ENCODE measurements around the gene BRINP3.

Gene BRINP3

GRCh38 chr1:190258003-190258402, 219.7 kb downstream of the BRINP3 start:
- Histone ChIP-seq H3K9me3 (ENCODE audit: control insufficient read depth in 1 of 2, low read length in 2 of 2) (no peaks in the 10 kb centered on the region), H3K4me1 (ENCODE audit: control insufficient read depth in 1 of 2, insufficient read depth in 2 of 2, low read length in 2 of 2) (no peaks in the 10 kb centered on the region), H3K27me3 (ENCODE audit: low read depth, low read length) (no peaks in the 10 kb centered on the region), H3K36me3 (ENCODE audit: control insufficient read depth in 1 of 2, insufficient read depth in 2 of 2, low read length in 2 of 2) (no peaks in the 10 kb centered on the region), H3K27ac (ENCODE audit: low read length) (no peak overlapping the region), H3K4me3 (ENCODE audit: low read depth in 1 of 2, low read length in 2 of 2) (no peak overlapping the region)

- no peaks in the 10 kb centered on the region for H3K27me3 ChIP-seq (ENCODE audit: low read depth, low read length)
- H3K36me3 ChIP-seq (ENCODE audit: control insufficient read depth in 1 of 2, insufficient read depth in 2 of 2, low read length in 2 of 2): no peaks in the 10 kb centered on the region
- H3K27ac ChIP-seq (ENCODE audit: low read length): no peak overlapping the region
- H3K4me1 ChIP-seq (ENCODE audit: control insufficient read depth in 1 of 2, insufficient read depth in 2 of 2, low read length in 2 of 2): no peaks in the 10 kb centered on the region
- no peaks in the 10 kb centered on the region for H3K9me3 ChIP-seq (ENCODE audit: control insufficient read depth in 1 of 2, low read length in 2 of 2)
- no peak overlapping the region for H3K4me3 ChIP-seq (ENCODE audit: low read depth in 1 of 2, low read length in 2 of 2)
Measured at GRCh38 chr1:190252046-190252445, 225.6 kb downstream of the BRINP3 start.

GRCh38 chr1:190250368-190250767, 227.3 kb downstream of the BRINP3 start:
- no peaks in the 10 kb centered on the region for H3K27me3 ChIP-seq (ENCODE audit: low read depth, low read length)
- H3K4me1 ChIP-seq (ENCODE audit: control insufficient read depth in 1 of 2, insufficient read depth in 2 of 2, low read length in 2 of 2): no peaks in the 10 kb centered on the region
- H3K27ac ChIP-seq (ENCODE audit: low read length): no peak overlapping the region
- no peaks in the 10 kb centered on the region for H3K9me3 ChIP-seq (ENCODE audit: control insufficient read depth in 1 of 2, low read length in 2 of 2)
- no peak overlapping the region for H3K4me3 ChIP-seq (ENCODE audit: low read depth in 1 of 2, low read length in 2 of 2)
- H3K36me3 ChIP-seq (ENCODE audit: control insufficient read depth in 1 of 2, insufficient read depth in 2 of 2, low read length in 2 of 2): no peaks in the 10 kb centered on the region

- H3K4me3 ChIP-seq (ENCODE audit: low read depth in 1 of 2, low read length in 2 of 2): no peak overlapping the region
- H3K36me3 ChIP-seq (ENCODE audit: control insufficient read depth in 1 of 2, insufficient read depth in 2 of 2, low read length in 2 of 2): no peaks in the 10 kb centered on the region
- no peaks in the 10 kb centered on the region for H3K9me3 ChIP-seq (ENCODE audit: control insufficient read depth in 1 of 2, low read length in 2 of 2)
- no peaks in the 10 kb centered on the region for H3K27me3 ChIP-seq (ENCODE audit: low read depth, low read length)
- H3K4me1 ChIP-seq (ENCODE audit: control insufficient read depth in 1 of 2, insufficient read depth in 2 of 2, low read length in 2 of 2): no peaks in the 10 kb centered on the region
- no peak overlapping the region for H3K27ac ChIP-seq (ENCODE audit: low read length)
Measured at GRCh38 chr1:190244406-190244805, 233.3 kb downstream of the BRINP3 start.

- Histone ChIP-seq H3K9me3 (ENCODE audit: control insufficient read depth in 1 of 2, low read length in 2 of 2) (no peaks in the 10 kb centered on the region), H3K4me1 (ENCODE audit: control insufficient read depth in 1 of 2, insufficient read depth in 2 of 2, low read length in 2 of 2) (no peaks in the 10 kb centered on the region), H3K4me3 (ENCODE audit: low read depth in 1 of 2, low read length in 2 of 2) (no peak overlapping the region), H3K36me3 (ENCODE audit: control insufficient read depth in 1 of 2, insufficient read depth in 2 of 2, low read length in 2 of 2) (no peaks in the 10 kb centered on the region), H3K27me3 (ENCODE audit: low read depth, low read length) (no peaks in the 10 kb centered on the region), H3K27ac (ENCODE audit: low read length) (no peak overlapping the region)
Measured at GRCh38 chr1:190243056-190243455, 234.6 kb downstream of the BRINP3 start.

GRCh38 chr1:190226006-190226405, 251.7 kb downstream of the BRINP3 start:
- no peaks in the 10 kb centered on the region for H3K36me3 ChIP-seq (ENCODE audit: control insufficient read depth in 1 of 2, insufficient read depth in 2 of 2, low read length in 2 of 2)
- H3K4me3 ChIP-seq (ENCODE audit: low read depth in 1 of 2, low read length in 2 of 2): no peak overlapping the region
- H3K27ac ChIP-seq (ENCODE audit: low read length): no peak overlapping the region
- H3K4me1 ChIP-seq (ENCODE audit: control insufficient read depth in 1 of 2, insufficient read depth in 2 of 2, low read length in 2 of 2): no peaks in the 10 kb centered on the region
- no peaks in the 10 kb centered on the region for H3K9me3 ChIP-seq (ENCODE audit: control insufficient read depth in 1 of 2, low read length in 2 of 2)
- H3K27me3 ChIP-seq (ENCODE audit: low read depth, low read length): no peaks in the 10 kb centered on the region

GRCh38 chr1:190212450-190212849, 265.2 kb downstream of the BRINP3 start:
- no peaks in the 10 kb centered on the region for H3K9me3 ChIP-seq (ENCODE audit: control insufficient read depth in 1 of 2, low read length in 2 of 2)
- no peaks in the 10 kb centered on the region for H3K27me3 ChIP-seq (ENCODE audit: low read depth, low read length)
- no peak overlapping the region for H3K4me3 ChIP-seq (ENCODE audit: low read depth in 1 of 2, low read length in 2 of 2)
- no peaks in the 10 kb centered on the region for H3K36me3 ChIP-seq (ENCODE audit: control insufficient read depth in 1 of 2, insufficient read depth in 2 of 2, low read length in 2 of 2)
- no peak overlapping the region for H3K27ac ChIP-seq (ENCODE audit: low read length)
- no peaks in the 10 kb centered on the region for H3K4me1 ChIP-seq (ENCODE audit: control insufficient read depth in 1 of 2, insufficient read depth in 2 of 2, low read length in 2 of 2)

- Histone ChIP-seq H3K36me3 (ENCODE audit: control insufficient read depth in 1 of 2, insufficient read depth in 2 of 2, low read length in 2 of 2) (no peaks in the 10 kb centered on the region), H3K27ac (ENCODE audit: low read length) (no peak overlapping the region), H3K4me3 (ENCODE audit: low read depth in 1 of 2, low read length in 2 of 2) (no peak overlapping the region), H3K9me3 (ENCODE audit: control insufficient read depth in 1 of 2, low read length in 2 of 2) (no peaks in the 10 kb centered on the region), H3K27me3 (ENCODE audit: low read depth, low read length) (no peaks in the 10 kb centered on the region), H3K4me1 (ENCODE audit: control insufficient read depth in 1 of 2, insufficient read depth in 2 of 2, low read length in 2 of 2) (no peaks in the 10 kb centered on the region)
Measured at GRCh38 chr1:190207733-190208132, 269.9 kb downstream of the BRINP3 start.

GRCh38 chr1:190205713-190206112, 272.0 kb downstream of the BRINP3 start:
- no peak overlapping the region for H3K27ac ChIP-seq (ENCODE audit: low read length)

GRCh38 chr1:190196020-190196419, 281.6 kb downstream of the BRINP3 start:
- Histone ChIP-seq H3K27me3 (ENCODE audit: low read depth, low read length) (no peaks in the 10 kb centered on the region), H3K9me3 (ENCODE audit: control insufficient read depth in 1 of 2, low read length in 2 of 2) (no peaks in the 10 kb centered on the region), H3K4me1 (ENCODE audit: control insufficient read depth in 1 of 2, insufficient read depth in 2 of 2, low read length in 2 of 2) (no peaks in the 10 kb centered on the region), H3K27ac (ENCODE audit: low read length) (no peak overlapping the region), H3K4me3 (ENCODE audit: low read depth in 1 of 2, low read length in 2 of 2) (no peak overlapping the region), H3K36me3 (ENCODE audit: control insufficient read depth in 1 of 2, insufficient read depth in 2 of 2, low read length in 2 of 2) (no peaks in the 10 kb centered on the region)

More at GRCh38 chr1:190205713-190206112, 272.0 kb downstream of the BRINP3 start:
- Histone ChIP-seq H3K4me3 (ENCODE audit: low read depth in 1 of 2, low read length in 2 of 2) (no peak overlapping the region), H3K36me3 (ENCODE audit: control insufficient read depth in 1 of 2, insufficient read depth in 2 of 2, low read length in 2 of 2) (no peaks in the 10 kb centered on the region), H3K9me3 (ENCODE audit: control insufficient read depth in 1 of 2, low read length in 2 of 2) (peaks cover 0 to 3% of the 10 kb centered on the region in 2 donors), H3K4me1 (ENCODE audit: control insufficient read depth in 1 of 2, insufficient read depth in 2 of 2, low read length in 2 of 2) (no peaks in the 10 kb centered on the region), H3K27me3 (ENCODE audit: low read depth, low read length) (no peaks in the 10 kb centered on the region)

- Histone ChIP-seq H3K4me3 (ENCODE audit: low read depth in 1 of 2, low read length in 2 of 2) (no peak overlapping the region), H3K9me3 (ENCODE audit: control insufficient read depth in 1 of 2, low read length in 2 of 2) (peaks cover 0 to 2% of the 10 kb centered on the region in 2 donors), H3K27me3 (ENCODE audit: low read depth, low read length) (no peaks in the 10 kb centered on the region), H3K36me3 (ENCODE audit: control insufficient read depth in 1 of 2, insufficient read depth in 2 of 2, low read length in 2 of 2) (no peaks in the 10 kb centered on the region), H3K4me1 (ENCODE audit: control insufficient read depth in 1 of 2, insufficient read depth in 2 of 2, low read length in 2 of 2) (no peaks in the 10 kb centered on the region), H3K27ac (ENCODE audit: low read length) (no peak overlapping the region)
Measured at GRCh38 chr1:190193508-190194115, 284.1 kb downstream of the BRINP3 start.

- no peaks in the 10 kb centered on the region for H3K36me3 ChIP-seq (ENCODE audit: control insufficient read depth in 1 of 2, insufficient read depth in 2 of 2, low read length in 2 of 2)
- peaks cover 0 to 2% of the 10 kb centered on the region in 2 donors for H3K9me3 ChIP-seq (ENCODE audit: control insufficient read depth in 1 of 2, low read length in 2 of 2)
- H3K4me3 ChIP-seq (ENCODE audit: low read depth in 1 of 2, low read length in 2 of 2): no peak overlapping the region
- H3K27me3 ChIP-seq (ENCODE audit: low read depth, low read length): no peaks in the 10 kb centered on the region
- no peak overlapping the region for H3K27ac ChIP-seq (ENCODE audit: low read length)
- no peaks in the 10 kb centered on the region for H3K4me1 ChIP-seq (ENCODE audit: control insufficient read depth in 1 of 2, insufficient read depth in 2 of 2, low read length in 2 of 2)
Measured at GRCh38 chr1:190192627-190193026, 285.0 kb downstream of the BRINP3 start.

All from muscle layer of duodenum (tissue), 2 donors.